Endodermal cell (in vitro differentiated cells): Measurements from ENCODE around the gene PHF12. TPM values are rescaled to one million over a fixed set of nuclear protein-coding genes. Genes with fewer than 3 reads are reported as not detected.
"Not testable (repeated sequence)": the region's sequence is repeated elsewhere in the genome, so short reads cannot be mapped to it uniquely, and the experiment has no call there.

Experiments
- DNase-seq: peaks from one replicate; pipeline ENCODE4 v3.0.0-alpha.2; 2017
- H3K27ac ChIP-seq: 2 replicates; pipeline ENCODE4 v1.5.1; 2013; ENCODE audit warnings: mild to moderate bottlenecking, low read depth, low read length, moderate library complexity
- H3K27me3 ChIP-seq: 2 replicates; pipeline ENCODE4 v1.6.1; 2013; ENCODE audit warnings: mild to moderate bottlenecking, low read length, moderate library complexity; ENCODE audit not compliant: insufficient read depth, control insufficient read depth, poor library complexity, severe bottlenecking
- H3K36me3 ChIP-seq: 2 replicates; pipeline ENCODE4 v1.7.0; 2013; ENCODE audit warnings: mild to moderate bottlenecking, low read length, moderate library complexity; ENCODE audit not compliant: control insufficient read depth, insufficient read depth
- H3K4me1 ChIP-seq: one replicate; pipeline ENCODE4 v1.7.0; 2013; ENCODE audit warnings: low read length; ENCODE audit not compliant: control insufficient read depth, insufficient read depth
- H3K4me3 ChIP-seq: 2 replicates; pipeline ENCODE4 v1.5.1; 2013; ENCODE audit warnings: mild to moderate bottlenecking, low read length, moderate library complexity
- H3K9ac ChIP-seq: 2 replicates; pipeline ENCODE4 v1.6.1; 2013; ENCODE audit warnings: mild to moderate bottlenecking, low read length, moderate library complexity; ENCODE audit not compliant: poor library complexity, severe bottlenecking; ENCODE audit errors: extremely low read depth
- H3K9me3 ChIP-seq: 2 replicates; pipeline ENCODE4 v1.6.1; 2013; ENCODE audit warnings: mild to moderate bottlenecking, low read length, moderate library complexity; ENCODE audit not compliant: control insufficient read depth
- H3K27ac Mint-ChIP-seq: 2 replicates; pipeline ENCODE4 v1.8.0; 2020; ENCODE audit warnings: mixed read lengths
- H3K27me3 Mint-ChIP-seq: 2 replicates; pipeline ENCODE4 v1.8.0; 2021; ENCODE audit warnings: mild to moderate bottlenecking, mixed read lengths; ENCODE audit not compliant: insufficient read depth
- H3K36me3 Mint-ChIP-seq: 2 replicates; pipeline ENCODE4 v1.8.0; 2020; ENCODE audit warnings: low read depth, mixed read lengths
- H3K4me1 Mint-ChIP-seq: 2 replicates; pipeline ENCODE4 v1.8.0; 2020; ENCODE audit warnings: mixed read lengths
- H3K4me3 Mint-ChIP-seq: 2 replicates; pipeline ENCODE4 v1.8.0; 2020; ENCODE audit warnings: mild to moderate bottlenecking, moderate library complexity, mixed read lengths
- H3K9me3 Mint-ChIP-seq: 2 replicates; pipeline ENCODE4 v1.8.0; 2020; ENCODE audit warnings: mild to moderate bottlenecking, mixed read lengths
- CTCF ChIP-seq: fragments of 200-600 bp; sonication (generic); conservative IDR thresholded peaks from 2 replicates; pipeline ENCODE4 v1.5.0; 2021; ENCODE audit warnings: antibody characterized with exemption, mild to moderate bottlenecking
- WGBS, 2 experiments: methylation state at CpG; one replicate each; pipeline versions ENCODE4 v1.1.5 to v1.1.7; 2013; ENCODE audit warnings: missing lambda C conversion rate in 2 of 2, mixed read lengths in 1 of 2; ENCODE audit not compliant: insufficient coverage in 1 of 2, insufficient read length in 1 of 2; 5-methylcytosine and 5-hydroxymethylcytosine counted together
- total RNA-seq, 2 donors: library from RNA; stranded (reverse); fragmentation: NEBNext Ultra II Directional in 1 of 2; extraction: Animal tissue kit (Norgen Biotek cat#: 25700) in 1 of 2; gene quantifications; 2 replicates in 1 of 2; 3 replicates in 1 of 2; pipeline ENCODE4 v1.2.1, GENCODE V29; 2021

The PHF12 gene
- total RNA-seq, 2 donors from 2014 or later: 60.0 to 61.0 TPM

GRCh38 chr17:28878981-28879380 lies 72.3 kb downstream of the PHF12 start:
- H3K27ac Mint-ChIP-seq: peak overlapping the region; percentile 54
- no peak overlapping the region for H3K9ac ChIP-seq

GRCh38 chr17:28878158-28878910 lies 73.0 kb downstream of the PHF12 start:
- H3K27me3 ChIP-seq: no peaks in the 10 kb centered on the region
- Mint-ChIP-seq H3K27me3 (no peaks in the 10 kb centered on the region), H3K4me1 (peaks cover 3% of the 10 kb centered on the region), H3K36me3 (peaks cover 46% of the 10 kb centered on the region), H3K27ac (no peak overlapping the region), H3K9me3 (peaks cover 8% of the 10 kb centered on the region), H3K4me3 (no peak overlapping the region)
- H3K27ac ChIP-seq: no peak overlapping the region
- no peak overlapping the region for H3K9ac ChIP-seq
- DNase-seq: no peak
- H3K36me3 ChIP-seq: peaks cover 51% of the 10 kb centered on the region
- WGBS, 2 experiments: 82 to 100% methylated on average over 1 to 2 of the region's 2 CpGs
- peaks cover 4% of the 10 kb centered on the region for H3K9me3 ChIP-seq
- no peaks in the 10 kb centered on the region for H3K4me1 ChIP-seq
- no peak overlapping the region for H3K4me3 ChIP-seq
- TF ChIP-seq CTCF: no peak

More at GRCh38 chr17:28878981-28879380, 72.3 kb downstream of the PHF12 start:
- peaks cover 47% of the 10 kb centered on the region for H3K36me3 Mint-ChIP-seq
- H3K36me3 ChIP-seq: peaks cover 54% of the 10 kb centered on the region
- H3K4me1 ChIP-seq: no peaks in the 10 kb centered on the region
- 61 to 94% methylated on average over 2 to 4 of the region's 4 CpGs for WGBS, 2 experiments
- H3K4me3 Mint-ChIP-seq: no peak overlapping the region
- TF ChIP-seq CTCF: peak; percentile 84
- no peaks in the 10 kb centered on the region for H3K27me3 ChIP-seq
- peaks cover 2% of the 10 kb centered on the region for H3K4me1 Mint-ChIP-seq
- no peaks in the 10 kb centered on the region for H3K27me3 Mint-ChIP-seq
- no peak overlapping the region for H3K27ac ChIP-seq
- peak; percentile 94 for DNase-seq
- H3K9me3 ChIP-seq: peaks cover 4% of the 10 kb centered on the region
- no peak overlapping the region for H3K4me3 ChIP-seq
- H3K9me3 Mint-ChIP-seq: peaks cover 8% of the 10 kb centered on the region

- H3K36me3 ChIP-seq: peaks cover 42% of the 10 kb centered on the region
- not testable (repeated sequence) for H3K9ac ChIP-seq, H3K27me3 ChIP-seq, H3K4me3 ChIP-seq, H3K4me3 Mint-ChIP-seq, H3K27ac Mint-ChIP-seq, DNase-seq, H3K9me3 ChIP-seq, H3K27me3 Mint-ChIP-seq, H3K9me3 Mint-ChIP-seq, H3K27ac ChIP-seq, H3K4me1 ChIP-seq
- WGBS, 2 experiments: 90 to 96% methylated on average over 6 of the region's 6 CpGs
- Mint-ChIP-seq H3K4me1 (peaks cover 11% of the 10 kb centered on the region), H3K36me3 (peaks cover 35% of the 10 kb centered on the region)
Measured at GRCh38 chr17:28877150-28877711, 74.1 kb downstream of the PHF12 start.
